SU-DHL-6 (cell line): Measurements from ENCODE around the gene NOD2.

ENCODE experiments used
- CTCF ChIP-seq: fragments of 200-600 bp; sonication (generic); IDR thresholded peaks from one replicate; pipeline ENCODE4 v1.5.1; 2017; ENCODE audit warnings: antibody characterized with exemption, mild to moderate bottlenecking, low read length, moderate library complexity; ENCODE audit not compliant: insufficient read depth, poor library complexity, severe bottlenecking
- EZH2phosphoT487 ChIP-seq: fragments of 200-600 bp; sonication (generic), shearing (Covaris generic); conservative IDR thresholded peaks from 2 replicates; pipeline ENCODE4 v1.6.1; 2018; ENCODE audit warnings: mild to moderate bottlenecking, antibody characterized with exemption, low read length, moderate library complexity, mixed read lengths

GRCh38 chr16:50781518-50781917 lies 88.1 kb downstream of the NOD2 start:
- TF ChIP-seq CTCF (no peak), EZH2phosphoT487 (no peak)
